ENCODE data around the gene GPR68.

Gene GPR68

GRCh38 chr14:91218014-91218413 is 26.5 kb downstream of the GPR68 start:
- Histone ChIP-seq H3K27me3 (ENCODE audit: insufficient read depth, low read length, poor library complexity, severe bottlenecking) (no peaks in the 10 kb centered on the region), H3K9me3 (ENCODE audit: insufficient read depth, low read depth, low read length) (no peaks in the 10 kb centered on the region), H2AFZ (ENCODE audit: low read length) (no peak overlapping the region), H3F3A (ENCODE audit: low read depth) (no peaks in the 10 kb centered on the region), H3K4me2 (ENCODE audit: low read depth, low read length, poor library complexity, severe bottlenecking) (no peak overlapping the region), H3K9ac (ENCODE audit: low read depth, low read length, poor library complexity, severe bottlenecking) (no peak overlapping the region), H3K4me3 (ENCODE audit: low read length, poor library complexity, severe bottlenecking) (no peak overlapping the region), H3K4me1 (ENCODE audit: insufficient read depth, low read length, poor library complexity, severe bottlenecking) (peaks cover 6% of the 10 kb centered on the region), H3K79me2 (ENCODE audit: insufficient read depth, low read length) (no peaks in the 10 kb centered on the region), H3K9me2 (replicated peaks; ENCODE audit: low read depth, low read length) (no peaks in the 10 kb centered on the region), H4K20me1 (ENCODE audit: insufficient read depth, low read length, poor library complexity, severe bottlenecking) (no peaks in the 10 kb centered on the region), H3K36me3 (ENCODE audit: insufficient read depth, low read length) (peaks cover 27% of the 10 kb centered on the region; the same call in 1 of the 2 replicates)
- TF ChIP-seq EZH2phosphoT487 (IDR thresholded peaks at IDR 0.05; ENCODE audit: borderline replicate concordance) (no peak), CTCF (conservative IDR thresholded peaks at IDR 0.05; ENCODE audit: low read length) (no peak)

DNA sequence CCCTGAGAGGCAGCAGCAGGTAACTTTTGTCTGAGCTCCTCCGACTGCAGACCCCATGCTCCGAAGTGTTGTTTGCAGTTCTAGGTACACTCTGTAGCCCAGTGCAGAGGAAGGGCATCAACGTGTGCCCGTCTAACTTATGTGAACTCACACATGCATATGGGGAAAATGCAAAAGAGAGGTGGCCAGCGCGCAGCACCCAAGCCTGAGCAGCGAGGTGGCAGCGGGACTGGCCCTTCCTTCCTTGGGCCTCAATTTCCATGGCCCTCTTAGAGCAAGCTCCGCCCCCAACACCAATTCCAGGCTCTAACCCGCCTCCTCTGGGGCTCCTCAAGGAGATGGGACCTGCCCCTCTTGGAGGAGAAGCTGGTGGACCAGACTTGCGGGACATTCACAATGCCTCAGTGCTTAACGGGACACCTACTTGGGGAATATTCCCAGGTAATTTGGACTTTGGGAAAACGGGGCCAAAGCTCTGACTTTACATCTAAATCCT is 27.7 kb downstream of the GPR68 start:
- Histone ChIP-seq H3K79me2 (ENCODE audit: insufficient read depth, low read length) (no peaks in the 10 kb centered on the region), H3K9me2 (replicated peaks; ENCODE audit: low read depth, low read length) (no peaks in the 10 kb centered on the region), H3K4me2 (ENCODE audit: low read depth, low read length, poor library complexity, severe bottlenecking) (no peak overlapping the region), H3K36me3 (ENCODE audit: insufficient read depth, low read length) (peaks cover 32% of the 10 kb centered on the region; the same call in 1 of the 2 replicates), H2AFZ (ENCODE audit: low read length) (no peak overlapping the region), H3K4me1 (ENCODE audit: insufficient read depth, low read length, poor library complexity, severe bottlenecking) (peaks cover 6% of the 10 kb centered on the region), H3F3A (ENCODE audit: low read depth) (no peaks in the 10 kb centered on the region), H3K27me3 (ENCODE audit: insufficient read depth, low read length, poor library complexity, severe bottlenecking) (no peaks in the 10 kb centered on the region), H3K9ac (ENCODE audit: low read depth, low read length, poor library complexity, severe bottlenecking) (no peak overlapping the region), H3K9me3 (ENCODE audit: insufficient read depth, low read depth, low read length) (no peaks in the 10 kb centered on the region), H4K20me1 (ENCODE audit: insufficient read depth, low read length, poor library complexity, severe bottlenecking) (no peaks in the 10 kb centered on the region), H3K4me3 (ENCODE audit: low read length, poor library complexity, severe bottlenecking) (no peak overlapping the region)
- TF ChIP-seq EZH2phosphoT487 (IDR thresholded peaks at IDR 0.05; ENCODE audit: borderline replicate concordance) (no peak), CTCF (conservative IDR thresholded peaks at IDR 0.05; ENCODE audit: low read length) (no peak)

GRCh38 chr14:91215381-91215780 is 29.1 kb downstream of the GPR68 start:
- peaks cover 6% of the 10 kb centered on the region for H3K4me1 ChIP-seq (ENCODE audit: insufficient read depth, low read length, poor library complexity, severe bottlenecking)
- H3K27me3 ChIP-seq (ENCODE audit: insufficient read depth, low read length, poor library complexity, severe bottlenecking): no peaks in the 10 kb centered on the region
- H3K9me3 ChIP-seq (ENCODE audit: insufficient read depth, low read depth, low read length): no peaks in the 10 kb centered on the region; the same call in 1 of the 2 replicates
- no peak overlapping the region for H2AFZ ChIP-seq (ENCODE audit: low read length)
- no peaks in the 10 kb centered on the region for H3K79me2 ChIP-seq (ENCODE audit: insufficient read depth, low read length)
- no peak overlapping the region for H3K4me2 ChIP-seq (ENCODE audit: low read depth, low read length, poor library complexity, severe bottlenecking)
- no peaks in the 10 kb centered on the region for H3K9me2 ChIP-seq (replicated peaks; ENCODE audit: low read depth, low read length)
- no peak for TF ChIP-seq CTCF (conservative IDR thresholded peaks at IDR 0.05; ENCODE audit: low read length)
- no peak for TF ChIP-seq EZH2phosphoT487 (IDR thresholded peaks at IDR 0.05; ENCODE audit: borderline replicate concordance)
- no peaks in the 10 kb centered on the region for H4K20me1 ChIP-seq (ENCODE audit: insufficient read depth, low read length, poor library complexity, severe bottlenecking)
- H3K4me3 ChIP-seq (ENCODE audit: low read length, poor library complexity, severe bottlenecking): no peak overlapping the region
- H3F3A ChIP-seq (ENCODE audit: low read depth): no peaks in the 10 kb centered on the region
- peaks cover 42% of the 10 kb centered on the region; the same call in 1 of the 2 replicates for H3K36me3 ChIP-seq (ENCODE audit: insufficient read depth, low read length)
- H3K9ac ChIP-seq (ENCODE audit: low read depth, low read length, poor library complexity, severe bottlenecking): no peak overlapping the region
